Activated CD4-positive, alpha-beta T cell treated with anti-CD3 and anti-CD28 coated beads for 36 hours (primary cell): ENCODE results near the gene MAML3. TPM values are rescaled to one million over a fixed set of nuclear protein-coding genes. Genes with fewer than 3 reads are reported as not detected.

Experiments used
- ATAC-seq: fragments of 200-7000 bp; cut with Tn5 transposase; one replicate; pipeline ENCODE4 v1.10.0; 2021; ENCODE audit warnings: mild to moderate bottlenecking, moderate library complexity
- CTCF ChIA-PET: fragments of 350-600 bp; sonication (Branson Sonifier 250); formaldehyde crosslinking; loops from one replicate; lab custom pipeline; 2021; ENCODE audit warnings: antibody characterized with exemption; lab: Charles Lee
- POLR2A ChIA-PET: fragments of 350-600 bp; sonication (Branson Sonifier 250); formaldehyde crosslinking; loops from one replicate; lab custom pipeline; 2021; ENCODE audit warnings: antibody characterized with exemption, inconsistent platforms; lab: Charles Lee
- DNase-seq: peaks from one replicate; pipeline ENCODE4 v3.0.0-alpha.2; 2020
- H3K27ac Mint-ChIP-seq: one replicate; pipeline ENCODE4 v1.8.0; 2021; ENCODE audit warnings: mixed read lengths
- H3K27me3 Mint-ChIP-seq: one replicate; pipeline ENCODE4 v1.8.0; 2021; ENCODE audit warnings: mixed read lengths
- H3K36me3 Mint-ChIP-seq: one replicate; pipeline ENCODE4 v1.8.0; 2021; ENCODE audit warnings: low read depth, mixed read lengths
- H3K4me1 Mint-ChIP-seq: one replicate; pipeline ENCODE4 v1.8.0; 2021; ENCODE audit warnings: mixed read lengths
- H3K4me3 Mint-ChIP-seq: one replicate; pipeline ENCODE4 v1.8.0; 2021; ENCODE audit warnings: mild to moderate bottlenecking, moderate library complexity, mixed read lengths
- H3K9me3 Mint-ChIP-seq: one replicate; pipeline ENCODE4 v1.8.0; 2021; ENCODE audit warnings: low read depth, mixed read lengths
- intact Hi-C, 2 experiments: fragments of 100-400 bp; cut with DNase I in 1 of 2; cut with micrococcal nuclease in 1 of 2; formaldehyde crosslinking; loops; one replicate each; pipeline versions ENCODE4 v1.14.2 to v1.15.1; 2022 to 2024; cut with DNase I, micrococcal nuclease
- total RNA-seq, 2 experiments: library from RNA; stranded (reverse); gene quantifications; one replicate each; pipeline ENCODE4 v1.2.3, GENCODE V29; 2021

The MAML3 gene
- total RNA-seq, 2 experiments from 2014 or later = 1.6 to 1.9 TPM

- Mint-ChIP-seq H3K9me3 (no peaks in the 10 kb centered on the region), H3K27me3 (no peaks in the 10 kb centered on the region), H3K4me3 (no peak overlapping the region), H3K4me1 (no peaks in the 10 kb centered on the region), H3K27ac (no peak overlapping the region), H3K36me3 (peaks cover 3% of the 10 kb centered on the region)
- DNase-seq = no peak
- CTCF ChIA-PET = no interaction called here
- POLR2A ChIA-PET = no interaction called here
- no peak for ATAC-seq
- intact Hi-C loops = no loop called here
These were observed 461.5 kb downstream of the MAML3 start for GRCh38 chr4:139692309-139693012.

GRCh38 chr4:139690419-139690818 is 463.6 kb downstream of the MAML3 start:
- POLR2A ChIA-PET = no interaction called here
- Mint-ChIP-seq H3K36me3 (peaks cover 4% of the 10 kb centered on the region), H3K27ac (no peak overlapping the region), H3K4me3 (no peak overlapping the region), H3K4me1 (no peaks in the 10 kb centered on the region), H3K9me3 (no peaks in the 10 kb centered on the region), H3K27me3 (no peaks in the 10 kb centered on the region)
- CTCF ChIA-PET = interaction anchor here (1.6 kb wide), 1 partner anchor 15 kb away, joined by 6 read pairs; no protein-coding TSS in a partner anchor
- no peak for ATAC-seq
- no peak for DNase-seq
- intact Hi-C loops = no loop called here

- intact Hi-C loops = no loop called here
- ATAC-seq = no peak
- Mint-ChIP-seq H3K4me3 (no peak overlapping the region), H3K27ac (no peak overlapping the region), H3K4me1 (peaks cover 5% of the 10 kb centered on the region), H3K9me3 (no peaks in the 10 kb centered on the region), H3K36me3 (peaks cover 11% of the 10 kb centered on the region), H3K27me3 (no peaks in the 10 kb centered on the region)
- no peak for DNase-seq
- POLR2A ChIA-PET = no interaction called here
- CTCF ChIA-PET = interaction anchor here (0.7 kb wide), 1 partner anchor 509 kb away, joined by 5 read pairs; no protein-coding TSS in a partner anchor
These were observed 464.8 kb downstream of the MAML3 start for GRCh38 chr4:139689093-139689722.

- DNase-seq (no peak), ATAC-seq (no peak)
- CTCF ChIA-PET = no interaction called here
- H3K36me3 Mint-ChIP-seq = peaks cover 19% of the 10 kb centered on the region
- no peak overlapping the region for H3K4me3 Mint-ChIP-seq
- POLR2A ChIA-PET = no interaction called here
- H3K4me1 Mint-ChIP-seq = peaks cover 8% of the 10 kb centered on the region
- H3K27me3 Mint-ChIP-seq = no peaks in the 10 kb centered on the region
- intact Hi-C loops = no loop called here
- H3K9me3 Mint-ChIP-seq = no peaks in the 10 kb centered on the region
- no peak overlapping the region for H3K27ac Mint-ChIP-seq
These were observed 467.0 kb downstream of the MAML3 start for GRCh38 chr4:139686988-139687387.

GRCh38 chr4:139686130-139686529 is 467.9 kb downstream of the MAML3 start:
- peaks cover 8% of the 10 kb centered on the region for H3K4me1 Mint-ChIP-seq
- no peaks in the 10 kb centered on the region for H3K27me3 Mint-ChIP-seq
- H3K36me3 Mint-ChIP-seq = peaks cover 19% of the 10 kb centered on the region
- no peak overlapping the region for H3K4me3 Mint-ChIP-seq
- CTCF ChIA-PET = no interaction called here
- DNase-seq (no peak), ATAC-seq (no peak)
- no peak overlapping the region for H3K27ac Mint-ChIP-seq
- H3K9me3 Mint-ChIP-seq = no peaks in the 10 kb centered on the region
- intact Hi-C loops = no loop called here
- POLR2A ChIA-PET = no interaction called here

- ChIA-PET CTCF (interaction anchor here (1.3 kb wide), 1 partner anchor 28 kb away, joined by 4 read pairs; no protein-coding TSS in a partner anchor), POLR2A (no interaction called here)
- intact Hi-C loops = no loop called here
- H3K36me3 Mint-ChIP-seq = peaks cover 19% of the 10 kb centered on the region
- H3K27me3 Mint-ChIP-seq = no peaks in the 10 kb centered on the region
- H3K27ac Mint-ChIP-seq = no peak overlapping the region
- peaks cover 8% of the 10 kb centered on the region for H3K4me1 Mint-ChIP-seq
- no peaks in the 10 kb centered on the region for H3K9me3 Mint-ChIP-seq
- ATAC-seq (peak; percentile 74), DNase-seq (peak; percentile 18)
- H3K4me3 Mint-ChIP-seq = no peak overlapping the region
These were observed 468.8 kb downstream of the MAML3 start for GRCh38 chr4:139685180-139685579.

GRCh38 chr4:139684351-139684750 is 469.6 kb downstream of the MAML3 start:
- peaks cover 8% of the 10 kb centered on the region for H3K4me1 Mint-ChIP-seq
- intact Hi-C loops = no loop called here
- no peak overlapping the region for H3K4me3 Mint-ChIP-seq
- ChIA-PET POLR2A (no interaction called here), CTCF (interaction anchor here (1.3 kb wide), 1 partner anchor 27 kb away, joined by 4 read pairs; no protein-coding TSS in a partner anchor)
- peaks cover 20% of the 10 kb centered on the region for H3K36me3 Mint-ChIP-seq
- no peaks in the 10 kb centered on the region for H3K27me3 Mint-ChIP-seq
- DNase-seq = no peak
- ATAC-seq = no peak
- H3K27ac Mint-ChIP-seq = no peak overlapping the region
- no peaks in the 10 kb centered on the region for H3K9me3 Mint-ChIP-seq

- no peak overlapping the region for H3K4me3 Mint-ChIP-seq
- H3K27ac Mint-ChIP-seq = no peak overlapping the region
- intact Hi-C loops = no loop called here
- H3K36me3 Mint-ChIP-seq = peaks cover 28% of the 10 kb centered on the region
- ATAC-seq = no peak
- H3K9me3 Mint-ChIP-seq = no peaks in the 10 kb centered on the region
- ChIA-PET CTCF (no interaction called here), POLR2A (no interaction called here)
- peaks cover 8% of the 10 kb centered on the region for H3K4me1 Mint-ChIP-seq
- H3K27me3 Mint-ChIP-seq = no peaks in the 10 kb centered on the region
- no peak for DNase-seq
These were observed 471.2 kb downstream of the MAML3 start for GRCh38 chr4:139682741-139683151.

GRCh38 chr4:139682309-139682708 is 471.7 kb downstream of the MAML3 start:
- intact Hi-C loops = no loop called here

GRCh38 chr4:139676913-139677585 is 476.9 kb downstream of the MAML3 start:
- ATAC-seq (no peak), DNase-seq (no peak)
- Mint-ChIP-seq H3K36me3 (peaks cover 10% of the 10 kb centered on the region), H3K27me3 (no peaks in the 10 kb centered on the region), H3K27ac (no peak overlapping the region), H3K4me3 (no peak overlapping the region), H3K9me3 (no peaks in the 10 kb centered on the region), H3K4me1 (peaks cover under 1% of the 10 kb centered on the region)
- ChIA-PET POLR2A (no interaction called here), CTCF (interaction anchor here (0.8 kb wide), 1 partner anchor 20 kb away, joined by 3 read pairs; no protein-coding TSS in a partner anchor)
- intact Hi-C loops = no loop called here

More at GRCh38 chr4:139682309-139682708, 471.7 kb downstream of the MAML3 start:
- ChIA-PET CTCF (no interaction called here), POLR2A (no interaction called here)
- Mint-ChIP-seq H3K9me3 (no peaks in the 10 kb centered on the region), H3K4me3 (no peak overlapping the region), H3K36me3 (peaks cover 28% of the 10 kb centered on the region), H3K27ac (no peak overlapping the region), H3K27me3 (no peaks in the 10 kb centered on the region), H3K4me1 (peaks cover 8% of the 10 kb centered on the region)
- no peak for ATAC-seq
- no peak for DNase-seq

- Mint-ChIP-seq H3K36me3 (peaks cover 10% of the 10 kb centered on the region), H3K27ac (no peak overlapping the region), H3K9me3 (no peaks in the 10 kb centered on the region), H3K4me3 (no peak overlapping the region), H3K27me3 (no peaks in the 10 kb centered on the region), H3K4me1 (no peaks in the 10 kb centered on the region)
- ChIA-PET POLR2A (no interaction called here), CTCF (interaction anchor here (0.8 kb wide), 1 partner anchor 19 kb away, joined by 3 read pairs; no protein-coding TSS in a partner anchor)
- intact Hi-C loops = no loop called here
- no peak for ATAC-seq
- no peak for DNase-seq
These were observed 477.6 kb downstream of the MAML3 start for GRCh38 chr4:139676365-139676764.
